IMR-90 (cell line): ENCODE results near the gene RASGRP2. TPM values are rescaled to one million over a fixed set of nuclear protein-coding genes. Genes with fewer than 3 reads are reported as not detected.

ENCODE experiments used
- ATAC-seq: fragments of 200-7000 bp; cut with Tn5 transposase; 2 replicates; pipeline ENCODE4 v1.9.1; 2020; ENCODE audit warnings: low read depth, mild to moderate bottlenecking, moderate library complexity
- BruUV-seq: library from RNA; stranded (reverse); fragments of 400-500 nt; replicated peaks from 2 replicates; lab custom pipeline; 2021; lab: Mats Ljungman, UMichigan
- CTCF ChIA-PET: fragments of 300-600 bp; formaldehyde crosslinking; extraction: SDS; loops from one replicate; lab custom pipeline; 2021; ENCODE audit warnings: antibody characterized with exemption; lab: Yijun Ruan, JAX
- POLR2A ChIA-PET: fragments of 300-600 bp; sonication (Branson Sonifier 250); formaldehyde crosslinking; loops from one replicate; lab custom pipeline; 2022; ENCODE audit warnings: antibody characterized with exemption; ENCODE audit not compliant: unreplicated experiment; lab: Charles Lee
- DNase-seq: peaks from one replicate; pipeline ENCODE4 v3.0.0; 2013
- H2AFZ ChIP-seq: replicated peaks from 2 replicates; pipeline ENCODE3; 2013; ENCODE audit warnings: low read length, mild to moderate bottlenecking; ENCODE audit not compliant: poor library complexity
- H2AK5ac ChIP-seq: 2 replicates; pipeline ENCODE4 v1.6.1; 2013; ENCODE audit warnings: low read depth, low read length, inconsistent platforms
- H2AK9ac ChIP-seq: replicated peaks from 2 replicates; pipeline ENCODE3; 2013; ENCODE audit warnings: mild to moderate bottlenecking, low read depth, low read length, moderate library complexity; ENCODE audit not compliant: poor library complexity
- H2BK120ac ChIP-seq: 2 replicates; pipeline ENCODE4 v1.6.1; 2013; ENCODE audit warnings: low read depth, low read length, inconsistent platforms
- H2BK15ac ChIP-seq: 3 replicates; pipeline ENCODE4 v1.6.1; 2013; ENCODE audit warnings: low read depth, low read length, inconsistent platforms
- H2BK20ac ChIP-seq: 2 replicates; pipeline ENCODE4 v1.6.1; 2013; ENCODE audit warnings: low read depth, mild to moderate bottlenecking, inconsistent platforms, low read length, moderate library complexity
- H2BK5ac ChIP-seq: 2 replicates; pipeline ENCODE4 v1.6.1; 2013; ENCODE audit warnings: mild to moderate bottlenecking, low read depth, low read length, inconsistent platforms; ENCODE audit not compliant: poor library complexity, severe bottlenecking
- H3K14ac ChIP-seq: replicated peaks from 2 replicates; pipeline ENCODE4 v1.6.1; 2013; ENCODE audit warnings: low read depth, low read length, inconsistent platforms
- H3K18ac ChIP-seq: 2 replicates; pipeline ENCODE4 v1.6.1; 2013; ENCODE audit warnings: low read depth, low read length, control low read depth
- H3K23ac ChIP-seq: 2 replicates; pipeline ENCODE4 v1.6.1; 2013; ENCODE audit warnings: low read depth, low read length, inconsistent platforms
- H3K27ac ChIP-seq: 2 replicates; pipeline ENCODE4 v1.5.1; 2013; ENCODE audit warnings: mild to moderate bottlenecking, control low read depth, low read length; ENCODE audit not compliant: insufficient read depth
- H3K27me3 ChIP-seq: 2 replicates; pipeline ENCODE4 v1.6.1; 2013; ENCODE audit warnings: low read length; ENCODE audit not compliant: control insufficient read depth, insufficient read depth
- H3K36me3 ChIP-seq: 2 replicates; pipeline ENCODE4 v1.6.1; 2013; ENCODE audit warnings: low read length, mixed read lengths; ENCODE audit not compliant: control insufficient read depth, insufficient read depth
- H3K4ac ChIP-seq: 2 replicates; pipeline ENCODE4 v1.6.1; 2013; ENCODE audit warnings: low read depth, low read length, inconsistent platforms
- H3K4me1 ChIP-seq: 2 replicates; pipeline ENCODE4 v1.6.1; 2013; ENCODE audit warnings: low read length, mixed read lengths; ENCODE audit not compliant: control insufficient read depth, insufficient read depth
- H3K4me2 ChIP-seq: 2 replicates; pipeline ENCODE4 v1.6.1; 2013; ENCODE audit warnings: low read depth, mild to moderate bottlenecking, control low read depth, low read length, moderate library complexity
- H3K4me3 ChIP-seq: 2 replicates; pipeline ENCODE4 v1.5.1; 2013; ENCODE audit warnings: low read depth, mild to moderate bottlenecking, control low read depth, low read length, moderate library complexity; ENCODE audit not compliant: insufficient read depth
- H3K56ac ChIP-seq: 2 replicates; pipeline ENCODE4 v1.6.1; 2013; ENCODE audit warnings: low read length, inconsistent platforms; ENCODE audit not compliant: insufficient read depth; ENCODE audit errors: extremely low read depth
- H3K79me1 ChIP-seq, 2 experiments: 2 replicates each; pipeline ENCODE4 v1.6.1; 2013; ENCODE audit warnings: low read length in 2 of 2, inconsistent platforms in 1 of 2, low read depth in 1 of 2
- H3K9ac ChIP-seq: 2 replicates; pipeline ENCODE4 v1.6.1; 2013; ENCODE audit warnings: low read depth, low read length, control low read depth
- H3K9me1 ChIP-seq: 2 replicates; pipeline ENCODE4 v1.6.1; 2013; ENCODE audit warnings: low read length, inconsistent platforms; ENCODE audit not compliant: insufficient read depth
- H3K9me3 ChIP-seq: 2 replicates; pipeline ENCODE4 v1.6.1; 2013; ENCODE audit warnings: low read length; ENCODE audit not compliant: control insufficient read depth, insufficient read depth
- H4K20me1 ChIP-seq: 2 replicates; pipeline ENCODE4 v1.6.1; 2013; ENCODE audit warnings: low read length, inconsistent platforms; ENCODE audit not compliant: insufficient read depth
- H4K5ac ChIP-seq: 2 replicates; pipeline ENCODE4 v1.6.1; 2013; ENCODE audit warnings: mild to moderate bottlenecking, low read depth, low read length, control low read depth
- H4K8ac ChIP-seq, 2 experiments: 2 replicates each; pipeline ENCODE4 v1.6.1; 2013; ENCODE audit warnings: low read depth in 2 of 2, low read length in 2 of 2, control low read depth in 1 of 2, inconsistent platforms in 1 of 2
- H4K91ac ChIP-seq: 2 replicates; pipeline ENCODE4 v1.6.1; 2013; ENCODE audit warnings: low read depth, low read length, inconsistent platforms; ENCODE audit not compliant: insufficient read depth
- BHLHE40 ChIP-seq: fragments of 150-350 bp; IDR thresholded peaks from 2 replicates; pipeline ENCODE4 v1.6.1; 2016; ENCODE audit warnings: mild to moderate bottlenecking, low read depth, low read length
- CEBPB ChIP-seq: IDR thresholded peaks from 2 replicates; pipeline ENCODE4 v1.6.1; 2012; ENCODE audit warnings: low read depth, low read length, improper control_type of control experiment
- CHD1 ChIP-seq: IDR thresholded peaks from 2 replicates; pipeline ENCODE4 v1.6.1; 2012; ENCODE audit warnings: low read depth, low read length, improper control_type of control experiment
- CTCF ChIP-seq: conservative IDR thresholded peaks from 2 replicates; pipeline ENCODE4 v1.5.1; 2012; ENCODE audit warnings: mild to moderate bottlenecking, low read depth, low read length, improper control_type of control experiment
- ELK1 ChIP-seq: fragments of 150-350 bp; IDR thresholded peaks from 2 replicates; pipeline ENCODE4 v1.6.1; 2016; ENCODE audit warnings: low read depth, mild to moderate bottlenecking, low read length, moderate library complexity, borderline replicate concordance
- FOS ChIP-seq: fragments of 150-350 bp; IDR thresholded peaks from 2 replicates; pipeline ENCODE4 v1.6.1; 2016; ENCODE audit warnings: low read depth, low read length
- MAFK ChIP-seq: IDR thresholded peaks from 2 replicates; pipeline ENCODE4 v1.6.1; 2012; ENCODE audit warnings: low read depth, low read length, improper control_type of control experiment
- MAZ ChIP-seq: IDR thresholded peaks from 2 replicates; pipeline ENCODE4 v1.6.1; 2012; ENCODE audit warnings: low read depth, mild to moderate bottlenecking, low read length, improper control_type of control experiment, moderate library complexity, borderline replicate concordance
- MXI1 ChIP-seq: IDR thresholded peaks from 2 replicates; pipeline ENCODE4 v1.6.1; 2012; ENCODE audit warnings: low read depth, mild to moderate bottlenecking, low read length, moderate library complexity, borderline replicate concordance
- POLR2A ChIP-seq: IDR thresholded peaks from 2 replicates; pipeline ENCODE4 v1.6.1; 2012; ENCODE audit warnings: mild to moderate bottlenecking, low read depth, low read length
- RAD21 ChIP-seq: IDR thresholded peaks from 2 replicates; pipeline ENCODE4 v1.6.1; 2012; ENCODE audit warnings: low read length, improper control_type of control experiment
- RCOR1 ChIP-seq: IDR thresholded peaks from 2 replicates; pipeline ENCODE4 v1.6.1; 2012; ENCODE audit warnings: mild to moderate bottlenecking, low read length, improper control_type of control experiment; ENCODE audit not compliant: insufficient replicate concordance
- RFX5 ChIP-seq: IDR thresholded peaks from 2 replicates; pipeline ENCODE4 v1.8.0; 2012; ENCODE audit warnings: low read depth, mild to moderate bottlenecking, low read length, moderate library complexity
- SMC3 ChIP-seq: fragments of 150-350 bp; IDR thresholded peaks from 2 replicates; pipeline ENCODE4 v1.6.1; 2016; ENCODE audit warnings: low read depth, mild to moderate bottlenecking, antibody characterized with exemption, low read length, moderate library complexity
- USF2 ChIP-seq: fragments of 150-350 bp; IDR thresholded peaks from 2 replicates; pipeline ENCODE4 v1.6.1; 2017; ENCODE audit warnings: mild to moderate bottlenecking, antibody characterized with exemption, low read length, low read depth
- WGBS, 2 experiments: methylation state at CpG; one replicate each; pipeline versions ENCODE4 v1.1.5 to v1.1.7; 2013; ENCODE audit warnings: missing lambda C conversion rate in 2 of 2; ENCODE audit not compliant: insufficient read length in 1 of 2; ENCODE audit errors: extremely low coverage in 2 of 2; 5-methylcytosine and 5-hydroxymethylcytosine counted together
- dilution Hi-C: fragments of 300-500 bp; cut with HindIII; formaldehyde crosslinking; loops from one replicate; pipeline ENCODE4 v1.14.3; 2018; ENCODE audit warnings: low sequenced_read_pairs; ENCODE audit not compliant: unreplicated experiment
- in situ Hi-C: fragments of 300-500 bp; cut with MboI; formaldehyde crosslinking; loops from 3 replicates; pipeline ENCODE4 v1.14.3; 2019; ENCODE audit warnings: low sequenced_read_pairs, inconsistent platforms, mixed read lengths
- intact Hi-C: fragments of 100-400 bp; cut with micrococcal nuclease; formaldehyde crosslinking; loops from 2 replicates; pipeline ENCODE4 v1.10.0; 2022
- polyA plus RNA-seq, 3 experiments: library from polyadenylated mRNA; depleted of rRNA; stranded (reverse); fragments of >200 nt; gene quantifications; 2 replicates each; pipeline ENCODE4 v1.2.3, GENCODE V29; 2012; ENCODE audit warnings: low replicate concordance in 1 of 3
- total RNA-seq: library from RNA; depleted of rRNA; stranded (reverse); fragments of >200 nt; gene quantifications from 2 replicates; pipeline ENCODE4 v1.2.3, GENCODE V29; 2012

The RASGRP2 gene
- total and polyA plus RNA-seq, 2 of the 4 experiments (the other 2 are of a cell fraction): 1.2 TPM; not detected in 1

- Histone ChIP-seq H2AFZ (no peak overlapping the region), H2AK5ac (no peak overlapping the region), H4K91ac (no peak overlapping the region), H3K79me1 (peaks cover 6 to 10% of the 10 kb centered on the region in 2 experiments; a peak in 3 of 4 replicates), H3K56ac (no peak overlapping the region), H4K20me1 (peaks cover 11% of the 10 kb centered on the region), H4K5ac (no peak overlapping the region), H4K8ac (no peak overlapping the region), H3K23ac (no peak overlapping the region), H3K36me3 (peaks cover 9% of the 10 kb centered on the region), H3K27me3 (no peaks in the 10 kb centered on the region), H3K4me1 (peaks cover 5% of the 10 kb centered on the region), H3K18ac (no peak overlapping the region), H2BK15ac (no peak overlapping the region), H2BK20ac (no peak overlapping the region), H2BK120ac (no peak overlapping the region), H3K14ac (no peak overlapping the region), H3K27ac (no peak overlapping the region), H3K9ac (no peak overlapping the region), H3K4me3 (no peak overlapping the region), H2BK5ac (no peak overlapping the region), H3K9me1 (peaks cover 11% of the 10 kb centered on the region; the same call in 1 of the 2 replicates), H3K4me2 (no peak overlapping the region), H3K9me3 (no peaks in the 10 kb centered on the region), H2AK9ac (no peak overlapping the region), H3K4ac (no peak overlapping the region)
- intact Hi-C loops: no loop called here
- ATAC-seq (no peak), DNase-seq (no peak)
- BruUV-seq: no TSS peak
- WGBS, 2 experiments: 89% methylated on average over 8 of the region's 19 CpGs; no CpG with 5 or more reads in 1 of the 2 experiments
- POLR2A ChIA-PET: no interaction called here
- dilution Hi-C loops: no loop called here
- CTCF ChIA-PET: no interaction called here
- in situ Hi-C loops: no loop called here
- TF ChIP-seq FOS: no peak
- TF ChIP-seq POLR2A: no peak
- no peak for TF ChIP-seq BHLHE40
- no peak for TF ChIP-seq MXI1
- TF ChIP-seq SMC3: no peak
- no peak for TF ChIP-seq CTCF
- no peak for TF ChIP-seq CHD1
- TF ChIP-seq RFX5: no peak
- TF ChIP-seq CEBPB: no peak
- no peak for TF ChIP-seq ELK1
- TF ChIP-seq RAD21: no peak
- TF ChIP-seq MAZ: no peak
- TF ChIP-seq MAFK: no peak
- TF ChIP-seq USF2: no peak
- no peak for TF ChIP-seq RCOR1
Measured at GRCh38 chr11:64757549-64758329, 13.8 kb upstream of the RASGRP2 start.
